Cardiac muscle cell (in vitro differentiated cells and primary cell): ENCODE measurements around the gene ARL9. TPM values are rescaled to one million over a fixed set of nuclear protein-coding genes. Genes with fewer than 3 reads are reported as not detected.

Experiments
- DNase-seq, 2 donors: peaks; one replicate each; pipeline versions ENCODE4 v3.0.0 to v3.0.0-alpha.2; 2010 to 2017; ENCODE audit warnings: low read depth in 1 of 2, low spot score in 1 of 2
- H3K27ac ChIP-seq: fragments of 200-600 bp; sonication (generic); 2 replicates; pipeline ENCODE4 v1.5.1; 2016
- H3K27me3 ChIP-seq: fragments of 200-600 bp; sonication (generic); 2 replicates; pipeline ENCODE4 v1.6.0; 2016; ENCODE audit warnings: control low read depth
- H3K36me3 ChIP-seq: fragments of 200-600 bp; sonication (generic); 2 replicates; pipeline ENCODE4 v1.5.1; 2016; ENCODE audit warnings: control low read depth
- H3K4me1 ChIP-seq: fragments of 200-600 bp; sonication (generic); 2 replicates; pipeline ENCODE4 v1.8.1; 2017; ENCODE audit warnings: low read depth, mild to moderate bottlenecking, mixed run types
- H3K4me3 ChIP-seq: fragments of 200-600 bp; sonication (generic); 2 replicates; pipeline ENCODE4 v1.5.1; 2016; ENCODE audit warnings: mild to moderate bottlenecking
- H3K9me3 ChIP-seq: fragments of 200-600 bp; sonication (generic); 2 replicates; pipeline ENCODE4 v1.5.1; 2017; ENCODE audit warnings: low read depth, mild to moderate bottlenecking, control low read depth
- polyA plus RNA-seq: library from polyadenylated mRNA; unstranded; fragments of >200 nt; fragmentation: Nextera tagmentation; extraction: Ambion mirVana; gene quantifications from 2 replicates; pipeline ENCODE4 v1.2.1, GENCODE V29; 2016
- total RNA-seq: library from RNA; depleted of rRNA; stranded (reverse); fragments of >200 nt; gene quantifications from 2 replicates; pipeline ENCODE4 v1.2.3, GENCODE V29; 2016
- TF ChIP-seq, protein P1 (sequence below): IDR thresholded peaks from 2 replicates; pipeline ENCODE4 v1.5.1; 2012; ENCODE audit warnings: low read depth, mild to moderate bottlenecking, low read length

The ARL9 gene
- total and polyA plus RNA-seq, 2 experiments from 2014 or later, result 0.06 to 0.98 TPM

DNA sequence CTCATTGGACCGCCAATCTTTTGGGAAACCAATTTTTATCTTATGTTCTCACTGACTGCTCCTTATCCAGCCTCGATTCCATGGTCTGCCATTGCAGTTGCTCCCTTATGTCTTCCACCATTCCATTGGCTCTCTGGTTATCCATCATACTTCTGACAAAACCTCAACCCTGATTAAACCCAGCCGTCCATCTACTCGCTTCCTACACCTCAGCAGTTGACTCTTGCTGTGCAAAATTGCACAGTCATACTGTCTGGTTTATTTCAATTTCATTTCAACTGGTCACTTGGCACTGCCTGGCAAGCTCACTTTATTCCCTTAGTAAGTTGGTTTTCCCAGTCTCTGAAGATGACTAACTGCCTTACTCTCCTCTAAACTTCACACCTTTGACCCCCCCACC lies 26.2 kb downstream of the ARL9 start:
- Histone ChIP-seq H3K27ac (no peak overlapping the region), H3K36me3 (no peaks in the 10 kb centered on the region), H3K27me3 (no peaks in the 10 kb centered on the region), H3K9me3 (no peaks in the 10 kb centered on the region), H3K4me1 (peaks cover 7% of the 10 kb centered on the region), H3K4me3 (no peak overlapping the region)
- peak in 1 of 2 donors; percentile 15 for DNase-seq
- TF ChIP-seq, protein P1, sequence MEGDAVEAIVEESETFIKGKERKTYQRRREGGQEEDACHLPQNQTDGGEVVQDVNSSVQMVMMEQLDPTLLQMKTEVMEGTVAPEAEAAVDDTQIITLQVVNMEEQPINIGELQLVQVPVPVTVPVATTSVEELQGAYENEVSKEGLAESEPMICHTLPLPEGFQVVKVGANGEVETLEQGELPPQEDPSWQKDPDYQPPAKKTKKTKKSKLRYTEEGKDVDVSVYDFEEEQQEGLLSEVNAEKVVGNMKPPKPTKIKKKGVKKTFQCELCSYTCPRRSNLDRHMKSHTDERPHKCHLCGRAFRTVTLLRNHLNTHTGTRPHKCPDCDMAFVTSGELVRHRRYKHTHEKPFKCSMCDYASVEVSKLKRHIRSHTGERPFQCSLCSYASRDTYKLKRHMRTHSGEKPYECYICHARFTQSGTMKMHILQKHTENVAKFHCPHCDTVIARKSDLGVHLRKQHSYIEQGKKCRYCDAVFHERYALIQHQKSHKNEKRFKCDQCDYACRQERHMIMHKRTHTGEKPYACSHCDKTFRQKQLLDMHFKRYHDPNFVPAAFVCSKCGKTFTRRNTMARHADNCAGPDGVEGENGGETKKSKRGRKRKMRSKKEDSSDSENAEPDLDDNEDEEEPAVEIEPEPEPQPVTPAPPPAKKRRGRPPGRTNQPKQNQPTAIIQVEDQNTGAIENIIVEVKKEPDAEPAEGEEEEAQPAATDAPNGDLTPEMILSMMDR, result no peak

DNA sequence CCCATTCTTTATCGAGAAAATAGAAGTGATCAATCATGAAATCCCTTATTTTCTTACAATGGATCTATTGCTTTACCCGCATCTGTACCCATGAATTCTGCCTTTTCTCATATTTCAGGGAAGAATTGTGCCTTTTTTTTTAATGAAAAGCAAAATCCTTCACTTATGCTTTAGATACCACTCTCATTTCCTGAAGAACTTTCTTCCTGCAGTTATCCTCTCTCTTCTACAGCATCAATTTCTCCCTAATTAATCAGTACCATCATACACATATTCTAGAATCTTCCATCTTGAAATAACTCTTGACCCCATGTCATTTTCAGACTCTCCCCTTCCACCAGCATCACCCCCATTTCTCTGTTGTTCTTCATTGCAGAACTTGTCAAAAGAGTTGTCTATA lies 26.6 kb downstream of the ARL9 start:
- Histone ChIP-seq H3K27ac (no peak overlapping the region), H3K9me3 (no peaks in the 10 kb centered on the region), H3K4me1 (peaks cover 7% of the 10 kb centered on the region), H3K4me3 (no peak overlapping the region), H3K36me3 (no peaks in the 10 kb centered on the region), H3K27me3 (no peaks in the 10 kb centered on the region)
- TF ChIP-seq, protein P1, result no peak
- DNase-seq, result no peak

DNA sequence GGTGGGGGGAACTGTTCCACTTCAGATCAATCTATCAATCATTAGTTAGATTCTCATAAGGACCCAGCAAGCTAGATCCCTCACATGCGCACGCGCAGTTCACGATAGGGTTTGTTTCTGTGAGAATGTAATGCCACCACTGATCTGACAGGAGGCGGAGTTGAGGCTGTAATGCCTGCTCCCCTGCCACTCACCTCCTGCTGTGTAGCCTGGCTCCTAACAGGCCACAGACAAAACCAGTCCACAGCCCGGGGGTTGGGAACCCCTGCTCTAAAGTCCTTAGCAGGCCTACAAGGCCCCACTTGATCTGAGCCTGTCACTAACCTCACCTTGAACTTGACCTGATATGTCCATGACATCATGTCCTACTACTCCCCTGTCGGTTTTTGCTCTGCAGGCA lies 30.3 kb downstream of the ARL9 start:
- TF ChIP-seq, protein P1, result no peak
- no peak for DNase-seq

DNA sequence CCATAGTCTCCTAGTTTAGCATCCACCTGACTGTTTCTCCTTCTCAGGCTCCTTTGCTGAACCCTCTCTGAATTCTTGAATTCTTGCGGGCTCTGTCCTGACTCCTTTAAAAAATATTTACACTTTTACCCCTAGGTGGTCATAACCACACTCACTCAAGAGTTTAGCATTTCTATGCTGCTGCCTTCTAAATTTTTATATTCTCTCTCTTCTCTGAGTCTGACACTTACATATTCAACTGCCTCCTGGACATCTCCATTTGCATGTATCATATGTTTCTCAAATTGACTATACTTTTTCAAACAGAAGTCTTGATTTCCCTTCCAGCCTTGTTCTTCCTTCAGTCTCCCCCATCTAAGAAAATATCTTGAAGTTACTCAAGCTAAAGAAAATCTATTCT lies 31.6 kb downstream of the ARL9 start:
- Histone ChIP-seq H3K27ac (no peak overlapping the region), H3K4me3 (no peak overlapping the region), H3K9me3 (no peaks in the 10 kb centered on the region), H3K4me1 (no peaks in the 10 kb centered on the region), H3K27me3 (no peaks in the 10 kb centered on the region), H3K36me3 (no peaks in the 10 kb centered on the region)
- no peak for DNase-seq
- TF ChIP-seq, protein P1, result no peak

More for the DNA sequence above, 30.3 kb downstream of the ARL9 start:
- Histone ChIP-seq H3K27ac (no peak overlapping the region), H3K9me3 (no peaks in the 10 kb centered on the region), H3K36me3 (no peaks in the 10 kb centered on the region), H3K27me3 (no peaks in the 10 kb centered on the region), H3K4me3 (no peak overlapping the region), H3K4me1 (no peaks in the 10 kb centered on the region)

DNA sequence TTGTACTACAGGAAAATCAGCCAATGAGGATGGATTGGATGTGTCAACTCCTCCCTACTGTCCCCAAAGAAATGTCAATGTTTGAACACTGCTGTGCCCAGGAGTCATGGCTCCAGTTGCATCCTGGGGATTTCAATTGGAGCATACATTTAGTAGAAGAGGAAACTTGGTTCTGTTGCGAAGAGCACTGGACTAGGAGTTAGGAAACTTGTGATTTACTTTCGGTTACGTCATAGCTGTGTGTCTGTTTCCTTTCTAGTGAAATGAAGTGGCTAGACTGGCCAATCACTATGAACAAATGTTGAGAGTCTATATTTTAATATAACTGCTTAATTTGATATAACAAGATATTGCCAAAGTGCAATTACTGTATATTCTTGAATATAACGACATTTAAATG lies 35.2 kb downstream of the ARL9 start:
- TF ChIP-seq, protein P1, result no peak
- Histone ChIP-seq H3K4me1 (no peaks in the 10 kb centered on the region), H3K36me3 (no peaks in the 10 kb centered on the region), H3K4me3 (no peak overlapping the region), H3K9me3 (no peaks in the 10 kb centered on the region), H3K27me3 (no peaks in the 10 kb centered on the region), H3K27ac (no peak overlapping the region)
- no peak for DNase-seq
